MCF 10A (cell line): ENCODE measurements around the gene PHAF1. TPM values are rescaled to one million over a fixed set of nuclear protein-coding genes. Genes with fewer than 3 reads are reported as not detected.

ENCODE experiments used
- BruUV-seq: library from RNA; stranded (reverse); fragments of 400-500 nt; replicated peaks from 2 replicates; lab custom pipeline; 2021; lab: Mats Ljungman, UMichigan
- CTCF ChIA-PET: fragments of 300-600 bp; sonication (Branson Sonifier 250); formaldehyde crosslinking; extraction: SDS; loops from one replicate; lab custom pipeline; 2021; ENCODE audit warnings: antibody characterized with exemption, inconsistent platforms; lab: Yijun Ruan, JAX
- POLR2A ChIA-PET: fragments of 300-600, 350-650 bp; sonication (Branson Sonifier 250); formaldehyde crosslinking; extraction: SDS; loops from one replicate; lab custom pipeline; 2020; ENCODE audit warnings: antibody characterized with exemption, inconsistent platforms; lab: Yijun Ruan, JAX
- DNase-seq: peaks from one replicate; pipeline ENCODE4 v3.0.0-alpha.2; 2018; ENCODE audit not compliant: unreplicated experiment
- H3K27ac Mint-ChIP-seq: one replicate; pipeline ENCODE4 v1.8.0; 2022; ENCODE audit warnings: mild to moderate bottlenecking, low read depth, mixed read lengths; ENCODE audit not compliant: unreplicated experiment
- H3K27me3 Mint-ChIP-seq: one replicate; pipeline ENCODE4 v1.8.0; 2022; ENCODE audit warnings: mixed read lengths; ENCODE audit not compliant: insufficient read depth, unreplicated experiment
- H3K36me3 Mint-ChIP-seq: one replicate; pipeline ENCODE4 v1.8.0; 2022; ENCODE audit warnings: mild to moderate bottlenecking, moderate library complexity, mixed read lengths; ENCODE audit not compliant: insufficient read depth, unreplicated experiment
- H3K4me1 Mint-ChIP-seq: one replicate; pipeline ENCODE4 v1.8.0; 2022; ENCODE audit warnings: mixed read lengths; ENCODE audit not compliant: insufficient read depth, unreplicated experiment
- H3K4me3 Mint-ChIP-seq: one replicate; pipeline ENCODE4 v1.8.0; 2022; ENCODE audit warnings: mild to moderate bottlenecking, moderate library complexity, mixed read lengths; ENCODE audit not compliant: unreplicated experiment
- H3K9me3 Mint-ChIP-seq: one replicate; pipeline ENCODE4 v1.8.0; 2022; ENCODE audit warnings: mixed read lengths; ENCODE audit not compliant: unreplicated experiment
- CTCF ChIP-seq: fragments of 200-600 bp; IDR thresholded peaks from one replicate; pipeline ENCODE4 v1.8.0; 2022; ENCODE audit warnings: antibody characterized with exemption, mild to moderate bottlenecking; ENCODE audit not compliant: unreplicated experiment
- intact Hi-C: fragments of 100-400 bp; cut with micrococcal nuclease; formaldehyde crosslinking; loops from 2 replicates; pipeline ENCODE4 v1.14.1; 2022
- total RNA-seq: library from RNA; stranded (reverse); gene quantifications from 2 replicates; pipeline ENCODE4 v1.2.3, GENCODE V29; 2022

Gene PHAF1
- total RNA-seq, 1 experiment from 2014 or later, result 14.5 TPM

DNA sequence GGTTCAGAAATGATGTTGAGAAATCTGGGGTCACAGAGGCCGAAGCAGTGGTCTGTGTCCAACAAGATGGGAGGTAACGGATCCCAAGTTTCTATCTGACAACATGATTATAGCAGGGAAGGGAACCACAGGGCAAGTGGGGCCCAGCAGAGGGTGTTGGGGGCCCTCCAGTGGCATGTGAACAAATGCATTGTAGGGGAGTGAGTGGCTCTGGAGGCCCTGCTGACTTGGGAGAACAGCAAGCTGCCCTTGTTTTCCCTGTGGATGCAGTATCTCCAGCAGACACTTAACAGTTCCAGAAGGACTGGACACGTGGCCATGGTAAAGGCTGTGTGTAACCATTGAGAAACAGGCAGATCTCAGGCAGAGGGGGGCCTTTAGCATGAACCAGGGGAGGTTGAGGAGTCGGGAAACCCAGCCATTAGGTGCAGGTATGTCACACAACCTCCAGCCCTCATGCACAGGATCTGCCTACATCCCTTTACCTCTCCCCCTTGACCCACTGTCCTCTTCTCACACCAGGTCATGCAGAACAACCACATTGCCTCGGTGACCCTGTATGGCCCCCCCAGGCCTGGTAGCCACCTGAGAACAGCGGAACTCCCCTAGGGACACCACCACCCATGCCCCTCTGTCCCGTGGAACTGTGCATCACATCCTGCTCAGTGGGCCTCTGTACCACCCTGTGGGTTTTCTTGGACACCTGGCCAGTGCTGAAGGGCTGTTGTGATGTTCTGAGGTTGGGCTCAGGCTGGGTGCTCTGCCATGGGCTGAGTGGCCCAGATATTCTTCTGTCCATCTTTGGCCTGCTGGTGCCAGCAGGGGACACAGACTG lies 37.0 kb downstream of the PHAF1 start:
- TF ChIP-seq CTCF, result no peak
- ChIA-PET CTCF (interaction anchor here (0.6 to 1.4 kb wide), 5 partner anchors 8 to 64 kb away, joined by 3 to 4 read pairs (median 3); no protein-coding TSS in a partner anchor), POLR2A (interaction anchor here (1.0 to 1.1 kb wide), 2 partner anchors 8 to 14 kb away, joined by 3 to 4 read pairs; partner anchors contain the start of genes FBXL8 and TRADD)
- BruUV-seq, result no TSS peak
- H3K9me3 Mint-ChIP-seq, result no peaks in the 10 kb centered on the region
- H3K4me1 Mint-ChIP-seq, result peaks cover 7% of the 10 kb centered on the region
- no peak for DNase-seq
- no peaks in the 10 kb centered on the region for H3K27me3 Mint-ChIP-seq
- H3K4me3 Mint-ChIP-seq, result no peak overlapping the region
- intact Hi-C loops, result no loop called here
- H3K27ac Mint-ChIP-seq, result no peak overlapping the region
- peaks cover 56% of the 10 kb centered on the region for H3K36me3 Mint-ChIP-seq

- ChIA-PET POLR2A (interaction anchor here (1.0 to 1.1 kb wide), 2 partner anchors 9 to 13 kb away, joined by 3 to 4 read pairs; partner anchors contain the start of genes FBXL8 and TRADD), CTCF (interaction anchor here (0.6 to 1.0 kb wide), 3 partner anchors 9 to 132 kb away, joined by 3 read pairs; no protein-coding TSS in a partner anchor)
- intact Hi-C loops, result no loop called here
- Mint-ChIP-seq H3K4me3 (no peak overlapping the region), H3K36me3 (peaks cover 56% of the 10 kb centered on the region), H3K9me3 (no peaks in the 10 kb centered on the region), H3K27ac (no peak overlapping the region), H3K27me3 (no peaks in the 10 kb centered on the region), H3K4me1 (peaks cover 7% of the 10 kb centered on the region)
- DNase-seq, result no peak
- TF ChIP-seq CTCF, result no peak
- BruUV-seq, result no TSS peak
Observed at GRCh38 chr16:67147437-67148140, 37.8 kb downstream of the PHAF1 start.

DNA sequence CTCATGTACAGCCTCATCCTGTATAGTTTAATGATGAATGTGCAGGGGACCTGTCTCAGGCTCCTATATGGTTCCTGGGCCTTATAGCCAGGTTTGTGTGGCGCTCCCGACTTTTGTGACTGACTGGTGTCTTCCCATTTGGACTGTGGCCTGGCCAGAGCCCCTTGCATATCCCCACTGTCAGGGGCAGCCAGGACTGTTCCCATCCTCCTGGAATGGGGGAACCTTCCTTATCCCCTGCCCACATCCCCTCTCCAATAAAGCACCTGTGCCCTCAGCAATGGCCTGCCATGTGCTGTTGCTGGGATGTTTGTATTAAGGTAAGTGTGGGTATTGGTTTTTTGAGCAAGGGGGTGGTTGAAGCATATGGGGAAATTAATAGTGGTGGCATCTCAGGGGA lies 38.5 kb downstream of the PHAF1 start:
- Mint-ChIP-seq H3K4me1 (peaks cover 10% of the 10 kb centered on the region), H3K9me3 (no peaks in the 10 kb centered on the region), H3K27me3 (no peaks in the 10 kb centered on the region), H3K36me3 (peaks cover 58% of the 10 kb centered on the region), H3K4me3 (no peak overlapping the region), H3K27ac (no peak overlapping the region)
- DNase-seq, result no peak
- ChIA-PET CTCF (no interaction called here), POLR2A (no interaction called here)
- no peak for TF ChIP-seq CTCF
- intact Hi-C loops, result no loop called here
- BruUV-seq, result no TSS peak
